KMS-11 (cell line): ENCODE measurements around the gene ASH1L.

Source experiments
- H2AFZ ChIP-seq: fragments of 200-600 bp; sonication (generic); 2 replicates; pipeline ENCODE4 v1.6.1; 2016; ENCODE audit warnings: antibody characterized with exemption, mixed run types, low read depth
- H3K27ac ChIP-seq: fragments of 200-600 bp; sonication (generic); 2 replicates; pipeline ENCODE4 v1.6.1; 2016; ENCODE audit warnings: mild to moderate bottlenecking, mixed run types
- H3K27me3 ChIP-seq: fragments of 200-600 bp; sonication (generic); 2 replicates; pipeline ENCODE4 v1.6.1; 2017; ENCODE audit warnings: mild to moderate bottlenecking, low read depth, mixed run types, moderate library complexity; ENCODE audit not compliant: insufficient read depth
- H3K36me3 ChIP-seq: fragments of 200-600 bp; sonication (generic); 2 replicates; pipeline ENCODE4 v1.6.1; 2017; ENCODE audit warnings: mild to moderate bottlenecking, mixed run types; ENCODE audit not compliant: insufficient read depth
- H3K4me1 ChIP-seq: fragments of 200-600 bp; sonication (generic); 2 replicates; pipeline ENCODE4 v1.6.1; 2016; ENCODE audit warnings: mild to moderate bottlenecking, low read depth, mixed run types; ENCODE audit not compliant: poor library complexity, severe bottlenecking
- H3K4me2 ChIP-seq: fragments of 200-600 bp; sonication (generic); 2 replicates; pipeline ENCODE4 v1.7.0; 2016; ENCODE audit warnings: mild to moderate bottlenecking, mixed run types
- H3K4me3 ChIP-seq: fragments of 200-600 bp; sonication (generic); IDR thresholded peaks from 2 replicates; pipeline ENCODE4 v1.6.1; 2017; ENCODE audit warnings: low read depth, low read length, mixed read lengths; ENCODE audit not compliant: insufficient read depth
- H3K79me2 ChIP-seq: fragments of 200-600 bp; sonication (generic); 2 replicates; pipeline ENCODE4 v1.6.1; 2016; ENCODE audit warnings: low read depth, mixed run types; ENCODE audit not compliant: insufficient read depth
- H3K9ac ChIP-seq: fragments of 200-600 bp; sonication (generic); 2 replicates; pipeline ENCODE4 v1.6.1; 2016; ENCODE audit warnings: mild to moderate bottlenecking, mixed run types
- H4K20me1 ChIP-seq: fragments of 200-600 bp; sonication (generic); 2 replicates; pipeline ENCODE4 v1.6.1; 2016; ENCODE audit warnings: mild to moderate bottlenecking, mixed run types; ENCODE audit not compliant: insufficient read depth
- CTCF ChIP-seq: fragments of 200-600 bp; sonication (generic); conservative IDR thresholded peaks from 2 replicates; pipeline ENCODE4 v1.6.1; 2017; ENCODE audit warnings: low read depth, mild to moderate bottlenecking, antibody characterized with exemption, low read length, moderate library complexity, mixed read lengths

Gene ASH1L

GRCh38 chr1:155320252-155320651, 242.4 kb downstream of the ASH1L start:
- H3K27ac ChIP-seq: no peak overlapping the region
- no peaks in the 10 kb centered on the region for H4K20me1 ChIP-seq
- no peak for TF ChIP-seq CTCF
- no peaks in the 10 kb centered on the region for H3K79me2 ChIP-seq
- H3K9ac ChIP-seq: no peak overlapping the region
- H3K4me1 ChIP-seq: peaks cover 11% of the 10 kb centered on the region
- no peak overlapping the region for H2AFZ ChIP-seq
- no peak overlapping the region for H3K4me2 ChIP-seq
- H3K4me3 ChIP-seq: no peak overlapping the region
- no peaks in the 10 kb centered on the region for H3K27me3 ChIP-seq
- H3K36me3 ChIP-seq: no peaks in the 10 kb centered on the region

GRCh38 chr1:155319536-155319935, 243.1 kb downstream of the ASH1L start:
- no peak overlapping the region for H2AFZ ChIP-seq
- H3K4me1 ChIP-seq: peaks cover 6% of the 10 kb centered on the region
- H3K79me2 ChIP-seq: no peaks in the 10 kb centered on the region
- no peaks in the 10 kb centered on the region for H4K20me1 ChIP-seq
- H3K4me2 ChIP-seq: no peak overlapping the region
- H3K36me3 ChIP-seq: no peaks in the 10 kb centered on the region; the same call in 1 of the 2 replicates
- H3K27ac ChIP-seq: no peak overlapping the region
- H3K4me3 ChIP-seq: no peak overlapping the region
- no peak for TF ChIP-seq CTCF
- H3K9ac ChIP-seq: no peak overlapping the region
- H3K27me3 ChIP-seq: no peaks in the 10 kb centered on the region

- Histone ChIP-seq H3K4me3 (no peak overlapping the region), H3K27ac (no peak overlapping the region), H3K27me3 (no peaks in the 10 kb centered on the region), H3K79me2 (peaks cover 5% of the 10 kb centered on the region; the same call in 1 of the 2 replicates), H3K4me2 (no peak overlapping the region), H3K36me3 (peaks cover 2% of the 10 kb centered on the region; the same call in 1 of the 2 replicates), H4K20me1 (no peaks in the 10 kb centered on the region), H3K9ac (no peak overlapping the region), H3K4me1 (peaks cover 6% of the 10 kb centered on the region), H2AFZ (no peak overlapping the region)
- no peak for TF ChIP-seq CTCF
Measured at GRCh38 chr1:155318082-155318481, 244.5 kb downstream of the ASH1L start.

GRCh38 chr1:155316922-155317321, 245.7 kb downstream of the ASH1L start:
- H3K4me1 ChIP-seq: no peaks in the 10 kb centered on the region
- TF ChIP-seq CTCF: no peak
- peaks cover 7% of the 10 kb centered on the region; the same call in 1 of the 2 replicates for H3K79me2 ChIP-seq
- peaks cover 3% of the 10 kb centered on the region; the same call in 1 of the 2 replicates for H3K36me3 ChIP-seq
- no peak overlapping the region for H2AFZ ChIP-seq
- no peak overlapping the region for H3K4me2 ChIP-seq
- no peaks in the 10 kb centered on the region for H3K27me3 ChIP-seq
- H4K20me1 ChIP-seq: no peaks in the 10 kb centered on the region
- no peak overlapping the region for H3K4me3 ChIP-seq
- H3K27ac ChIP-seq: no peak overlapping the region
- no peak overlapping the region for H3K9ac ChIP-seq
